Measurements from ENCODE around the gene GUSB. TPM values are rescaled to one million over a fixed set of nuclear protein-coding genes. Genes with fewer than 3 reads are reported as not detected.

Gene GUSB
- total RNA-seq, 1 experiment from 2014 or later: 42.3 TPM

DNA sequence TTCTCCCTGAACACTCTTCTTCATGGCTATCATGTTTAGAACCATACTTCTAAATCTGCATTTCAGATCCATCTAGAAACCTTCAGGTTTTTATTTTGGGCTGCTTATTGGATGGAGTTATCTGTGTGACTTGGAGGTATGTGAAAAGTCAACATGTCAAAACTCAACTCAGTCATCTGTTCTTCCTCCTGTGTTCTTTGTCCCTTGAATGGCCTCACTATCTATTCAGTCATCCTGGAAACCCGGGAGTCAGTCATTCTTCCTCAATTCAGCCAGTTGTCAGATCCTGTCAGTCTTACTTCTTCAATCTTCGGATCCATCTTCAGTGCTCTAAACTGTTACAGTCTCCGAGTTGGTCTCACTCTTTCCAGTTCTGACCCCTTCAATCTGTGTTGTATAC lies 57.0 kb downstream of the GUSB start:
- TF ChIP-seq SP1 (CRISPR knock-in tag; conservative IDR thresholded peaks at IDR 0.05): no peak
- ChIA-PET CTCF (no interaction called here), POLR2A (no interaction called here)
- no peak for ATAC-seq
- H3K9me3 Mint-ChIP-seq: no peaks in the 10 kb centered on the region
- no peaks in the 10 kb centered on the region for H3K27me3 Mint-ChIP-seq (ENCODE audit: low read depth)
- H3K4me1 Mint-ChIP-seq: peaks cover 4% of the 10 kb centered on the region
- no peak overlapping the region for H3K4me3 Mint-ChIP-seq
- H3K27ac Mint-ChIP-seq: no peak overlapping the region
- H3K36me3 Mint-ChIP-seq: 0 out of 2 replicates have a peak, but pooled peaks cover under 1% of the 10 kb centered on the region
- DNase-seq (ENCODE audit: low spot score): no peak

- ATAC-seq: no peak
- POLR2A ChIA-PET: no interaction called here
- H3K36me3 Mint-ChIP-seq: 0 out of 2 replicates have a peak, but pooled peaks cover 3% of the 10 kb centered on the region
- TF ChIP-seq, protein P1, sequence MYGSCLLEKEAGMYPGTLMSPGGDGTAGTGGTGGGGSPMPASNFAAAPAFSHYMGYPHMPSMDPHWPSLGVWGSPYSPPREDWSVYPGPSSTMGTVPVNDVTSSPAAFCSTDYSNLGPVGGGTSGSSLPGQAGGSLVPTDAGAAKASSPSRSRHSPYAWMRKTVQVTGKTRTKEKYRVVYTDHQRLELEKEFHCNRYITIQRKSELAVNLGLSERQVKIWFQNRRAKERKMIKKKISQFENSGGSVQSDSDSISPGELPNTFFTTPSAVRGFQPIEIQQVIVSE (CRISPR knock-in tag; IDR thresholded peaks at IDR 0.05; ENCODE audit: borderline replicate concordance): no peak
- TF ChIP-seq USF1 (CRISPR knock-in tag; IDR thresholded peaks at IDR 0.05) (no peak), SP1 (CRISPR knock-in tag; conservative IDR thresholded peaks at IDR 0.05) (no peak), PREB (CRISPR knock-in tag; IDR thresholded peaks at IDR 0.05; ENCODE audit: borderline replicate concordance) (no peak), ZSCAN18 (CRISPR knock-in tag; IDR thresholded peaks at IDR 0.05) (no peak), CBFB (CRISPR knock-in tag; IDR thresholded peaks at IDR 0.05; ENCODE audit: low read depth) (no peak), ZNF263 (CRISPR knock-in tag; IDR thresholded peaks at IDR 0.05; ENCODE audit: low read depth) (no peak), SOX15 (CRISPR knock-in tag; IDR thresholded peaks at IDR 0.05) (no peak), ATF6 (CRISPR knock-in tag; IDR thresholded peaks at IDR 0.05) (no peak), RELA (CRISPR knock-in tag; IDR thresholded peaks at IDR 0.05; ENCODE audit: borderline replicate concordance) (no peak), MXD4 (CRISPR knock-in tag; IDR thresholded peaks at IDR 0.05; ENCODE audit: borderline replicate concordance) (no peak), NR2C2 (CRISPR knock-in tag; IDR thresholded peaks at IDR 0.05) (no peak)
- TF ChIP-seq, protein P2, sequence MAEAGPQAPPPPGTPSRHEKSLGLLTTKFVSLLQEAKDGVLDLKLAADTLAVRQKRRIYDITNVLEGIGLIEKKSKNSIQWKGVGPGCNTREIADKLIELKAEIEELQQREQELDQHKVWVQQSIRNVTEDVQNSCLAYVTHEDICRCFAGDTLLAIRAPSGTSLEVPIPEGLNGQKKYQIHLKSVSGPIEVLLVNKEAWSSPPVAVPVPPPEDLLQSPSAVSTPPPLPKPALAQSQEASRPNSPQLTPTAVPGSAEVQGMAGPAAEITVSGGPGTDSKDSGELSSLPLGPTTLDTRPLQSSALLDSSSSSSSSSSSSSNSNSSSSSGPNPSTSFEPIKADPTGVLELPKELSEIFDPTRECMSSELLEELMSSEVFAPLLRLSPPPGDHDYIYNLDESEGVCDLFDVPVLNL (CRISPR knock-in tag; IDR thresholded peaks at IDR 0.05; ENCODE audit: borderline replicate concordance, low read depth): no peak
- TF ChIP-seq, protein P3, sequence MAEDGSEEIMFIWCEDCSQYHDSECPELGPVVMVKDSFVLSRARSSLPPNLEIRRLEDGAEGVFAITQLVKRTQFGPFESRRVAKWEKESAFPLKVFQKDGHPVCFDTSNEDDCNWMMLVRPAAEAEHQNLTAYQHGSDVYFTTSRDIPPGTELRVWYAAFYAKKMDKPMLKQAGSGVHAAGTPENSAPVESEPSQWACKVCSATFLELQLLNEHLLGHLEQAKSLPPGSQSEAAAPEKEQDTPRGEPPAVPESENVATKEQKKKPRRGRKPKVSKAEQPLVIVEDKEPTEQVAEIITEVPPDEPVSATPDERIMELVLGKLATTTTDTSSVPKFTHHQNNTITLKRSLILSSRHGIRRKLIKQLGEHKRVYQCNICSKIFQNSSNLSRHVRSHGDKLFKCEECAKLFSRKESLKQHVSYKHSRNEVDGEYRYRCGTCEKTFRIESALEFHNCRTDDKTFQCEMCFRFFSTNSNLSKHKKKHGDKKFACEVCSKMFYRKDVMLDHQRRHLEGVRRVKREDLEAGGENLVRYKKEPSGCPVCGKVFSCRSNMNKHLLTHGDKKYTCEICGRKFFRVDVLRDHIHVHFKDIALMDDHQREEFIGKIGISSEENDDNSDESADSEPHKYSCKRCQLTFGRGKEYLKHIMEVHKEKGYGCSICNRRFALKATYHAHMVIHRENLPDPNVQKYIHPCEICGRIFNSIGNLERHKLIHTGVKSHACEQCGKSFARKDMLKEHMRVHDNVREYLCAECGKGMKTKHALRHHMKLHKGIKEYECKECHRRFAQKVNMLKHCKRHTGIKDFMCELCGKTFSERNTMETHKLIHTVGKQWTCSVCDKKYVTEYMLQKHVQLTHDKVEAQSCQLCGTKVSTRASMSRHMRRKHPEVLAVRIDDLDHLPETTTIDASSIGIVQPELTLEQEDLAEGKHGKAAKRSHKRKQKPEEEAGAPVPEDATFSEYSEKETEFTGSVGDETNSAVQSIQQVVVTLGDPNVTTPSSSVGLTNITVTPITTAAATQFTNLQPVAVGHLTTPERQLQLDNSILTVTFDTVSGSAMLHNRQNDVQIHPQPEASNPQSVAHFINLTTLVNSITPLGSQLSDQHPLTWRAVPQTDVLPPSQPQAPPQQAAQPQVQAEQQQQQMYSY (CRISPR knock-in tag; IDR thresholded peaks at IDR 0.05): no peak
- TF ChIP-seq, protein P4, sequence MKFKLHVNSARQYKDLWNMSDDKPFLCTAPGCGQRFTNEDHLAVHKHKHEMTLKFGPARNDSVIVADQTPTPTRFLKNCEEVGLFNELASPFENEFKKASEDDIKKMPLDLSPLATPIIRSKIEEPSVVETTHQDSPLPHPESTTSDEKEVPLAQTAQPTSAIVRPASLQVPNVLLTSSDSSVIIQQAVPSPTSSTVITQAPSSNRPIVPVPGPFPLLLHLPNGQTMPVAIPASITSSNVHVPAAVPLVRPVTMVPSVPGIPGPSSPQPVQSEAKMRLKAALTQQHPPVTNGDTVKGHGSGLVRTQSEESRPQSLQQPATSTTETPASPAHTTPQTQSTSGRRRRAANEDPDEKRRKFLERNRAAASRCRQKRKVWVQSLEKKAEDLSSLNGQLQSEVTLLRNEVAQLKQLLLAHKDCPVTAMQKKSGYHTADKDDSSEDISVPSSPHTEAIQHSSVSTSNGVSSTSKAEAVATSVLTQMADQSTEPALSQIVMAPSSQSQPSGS (CRISPR knock-in tag; IDR thresholded peaks at IDR 0.05; ENCODE audit: borderline replicate concordance, low read depth): no peak
- TF ChIP-seq, protein P5, sequence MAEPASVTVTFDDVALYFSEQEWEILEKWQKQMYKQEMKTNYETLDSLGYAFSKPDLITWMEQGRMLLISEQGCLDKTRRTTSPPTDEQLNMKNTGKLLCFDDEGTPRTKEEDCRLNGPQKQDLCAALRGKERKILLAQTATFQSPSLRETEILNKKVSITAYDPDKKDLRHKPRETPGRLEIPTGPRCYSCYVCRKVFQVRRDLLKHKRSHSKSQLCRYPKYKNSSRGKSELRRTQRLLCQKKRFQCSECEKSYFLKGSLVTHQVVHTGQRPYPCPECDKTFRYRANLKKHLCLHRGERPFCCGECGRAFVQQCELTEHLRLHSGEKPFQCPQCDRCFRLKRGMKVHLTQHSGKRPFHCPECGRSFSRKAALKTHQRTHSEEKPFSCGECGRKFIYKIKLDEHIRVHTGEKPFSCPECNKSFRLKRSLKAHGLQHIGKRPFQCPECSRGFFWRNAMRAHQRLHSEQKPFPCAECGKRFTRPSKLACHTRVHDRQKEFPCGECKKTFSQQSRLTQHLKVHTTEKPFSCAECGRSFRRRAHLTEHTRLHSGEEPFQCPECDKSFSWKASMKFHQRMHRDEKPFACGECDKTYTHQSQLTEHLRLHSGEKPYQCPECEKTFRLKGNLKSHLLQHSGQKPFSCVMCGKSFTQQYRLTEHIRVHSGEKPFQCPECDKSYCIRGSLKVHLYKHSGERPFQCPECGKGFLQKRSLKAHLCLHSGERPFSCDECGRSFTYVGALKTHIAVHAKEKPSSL (CRISPR knock-in tag; conservative IDR thresholded peaks at IDR 0.05): no peak
Observed at GRCh38 chr7:65924193-65924592, 57.8 kb downstream of the GUSB start.

More at GRCh38 chr7:65924193-65924592, 57.8 kb downstream of the GUSB start:
- Mint-ChIP-seq H3K9me3 (no peaks in the 10 kb centered on the region), H3K27me3 (ENCODE audit: low read depth) (no peaks in the 10 kb centered on the region), H3K4me1 (peaks cover 4% of the 10 kb centered on the region), H3K4me3 (no peak overlapping the region), H3K27ac (no peak overlapping the region)
- DNase-seq (ENCODE audit: low spot score): no peak
- CTCF ChIA-PET: no interaction called here
